CD4-positive, alpha-beta T cell treated with Interleukin-10 for 1 hour (primary cell): ENCODE data around the gene TEX19.
"Not testable (repeated sequence)": the region's sequence is repeated elsewhere in the genome, so short reads cannot be mapped to it uniquely, and the experiment has no call there.

ENCODE experiments used
- DNase-seq: peaks from one replicate; pipeline ENCODE4 v3.0.0-alpha.2; 2020

Gene TEX19

GRCh38 chr17:82339634-82340580 lies 19.1 kb upstream of the TEX19 start:
- no peak for DNase-seq

DNA sequence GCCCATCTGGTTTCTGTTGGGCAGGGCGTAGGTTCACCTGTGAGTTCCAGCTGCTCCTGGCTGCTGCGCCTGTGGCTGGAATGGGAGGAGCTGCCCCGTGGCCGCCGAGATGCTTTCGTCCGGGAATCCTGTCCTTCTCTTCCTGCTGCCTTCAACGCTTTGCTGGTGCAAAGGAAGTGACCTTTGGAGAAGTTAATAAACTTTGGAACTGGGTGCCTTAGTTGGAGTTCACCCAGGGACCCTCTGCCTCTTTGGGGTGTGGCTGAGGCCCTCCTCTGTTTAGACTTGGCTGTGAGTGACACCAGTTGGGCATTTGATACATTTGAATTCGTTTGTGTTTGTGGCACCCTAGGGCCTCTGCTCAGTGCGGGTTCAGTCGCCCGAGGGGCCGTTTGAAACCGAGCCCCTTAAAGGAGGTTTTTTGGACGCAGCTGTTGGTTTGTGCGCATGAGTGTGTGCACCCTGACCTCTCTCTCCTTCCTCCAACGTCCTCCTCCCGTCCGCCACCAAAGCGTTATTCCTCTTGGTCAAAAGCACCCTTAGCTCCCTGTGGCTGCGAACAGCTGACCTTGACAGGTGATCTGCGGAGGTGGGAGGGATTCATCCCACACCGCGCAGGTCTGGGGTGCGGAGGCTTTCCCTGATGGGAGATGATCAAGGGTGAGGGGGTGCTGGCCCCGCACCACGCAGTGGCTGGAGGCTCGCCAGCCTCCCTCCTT lies 16.5 kb upstream of the TEX19 start:
- DNase-seq = no peak

DNA sequence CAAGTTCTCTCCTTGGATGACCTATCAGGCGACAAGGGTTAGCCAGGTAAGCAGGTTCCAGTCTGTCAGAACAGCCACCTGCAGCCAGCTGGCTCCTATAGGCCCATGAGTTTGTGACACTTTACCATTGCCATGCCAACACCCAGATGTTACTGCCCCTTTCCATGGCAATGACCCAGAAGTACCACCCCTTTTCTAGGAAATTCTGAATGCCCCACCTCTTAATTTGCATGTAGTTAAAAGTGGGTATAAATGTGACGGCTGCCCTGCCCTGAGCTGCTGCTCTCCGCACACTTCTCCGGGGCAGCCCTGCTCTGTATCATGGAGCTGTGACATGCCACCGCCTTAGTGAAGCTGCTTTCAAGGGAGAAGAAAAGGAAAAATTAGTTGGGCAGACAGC lies 15.5 kb upstream of the TEX19 start:
- DNase-seq = no peak

DNA sequence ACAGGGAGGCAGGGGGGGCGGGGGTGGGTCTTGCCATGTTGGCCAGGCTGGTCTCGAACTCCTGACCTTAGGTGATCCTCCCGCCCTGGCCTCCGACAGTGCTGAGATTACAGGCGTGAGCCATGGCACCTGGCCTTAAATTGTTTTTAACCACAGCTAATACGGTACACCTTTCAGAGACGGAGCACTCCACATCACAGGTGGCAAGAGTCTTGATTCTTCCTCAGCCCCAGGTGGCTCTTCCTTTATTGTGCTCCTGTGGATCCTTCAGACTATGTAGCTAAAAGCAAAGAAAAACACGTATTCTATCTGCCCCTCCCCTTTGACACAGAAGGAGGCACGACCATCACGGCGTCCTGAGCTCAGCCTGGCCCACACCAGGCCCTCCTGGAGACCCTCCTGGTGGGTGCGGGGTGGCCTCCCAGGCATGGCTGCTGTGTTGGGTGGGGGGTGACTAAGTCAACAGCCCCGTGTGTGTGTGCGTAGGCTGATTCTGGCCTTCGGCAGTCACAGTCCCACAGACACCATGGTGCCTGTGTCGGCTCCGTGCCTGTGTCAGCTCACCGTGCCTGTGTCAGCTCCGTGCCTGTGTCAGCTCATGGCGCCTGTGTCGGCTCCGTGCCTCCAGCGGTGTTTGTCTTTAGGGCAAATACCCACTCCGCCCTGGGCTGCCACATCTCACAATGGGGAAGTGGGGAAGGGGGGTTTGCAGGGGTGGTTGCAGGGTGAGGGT lies 14.7 kb upstream of the TEX19 start:
- no peak for DNase-seq

DNA sequence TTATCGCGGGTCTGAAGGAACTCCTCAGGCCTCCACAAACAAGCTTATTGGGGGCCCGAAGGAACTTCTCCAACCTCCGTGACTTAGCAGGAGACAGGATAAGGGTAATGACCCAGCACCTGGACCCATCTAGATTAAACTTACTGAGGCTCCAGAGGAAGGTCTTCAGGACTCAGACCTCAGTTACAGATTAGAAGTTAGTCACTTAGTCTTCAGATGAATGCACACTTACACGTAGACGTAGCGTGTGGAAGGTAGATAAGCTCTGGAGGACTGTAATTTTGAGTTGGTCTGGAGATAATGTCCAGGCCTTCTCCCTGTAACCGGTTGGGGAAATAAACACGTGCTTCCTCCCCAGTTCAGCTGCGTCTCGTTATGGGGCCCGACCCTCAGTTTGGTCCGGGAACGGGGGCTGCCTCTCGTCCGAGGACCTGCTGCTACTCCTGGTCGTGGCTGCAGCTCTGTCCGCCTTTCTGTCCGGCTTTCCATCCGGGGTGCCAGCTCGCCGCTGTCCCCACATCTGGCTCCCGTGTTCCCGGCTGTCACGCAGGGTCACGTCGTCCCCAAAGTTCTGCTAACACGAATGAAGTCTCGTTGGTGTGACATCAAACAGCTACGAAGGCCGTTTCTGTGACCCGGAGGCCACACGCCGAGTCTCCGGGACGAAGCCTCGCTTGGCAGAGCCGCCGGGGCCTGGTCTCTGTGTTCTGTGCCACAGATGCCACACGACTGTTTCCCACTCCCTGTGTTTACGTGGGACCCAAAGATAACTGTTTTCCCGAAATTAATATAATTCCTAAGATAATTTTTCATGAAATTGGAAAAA lies 13.7 kb upstream of the TEX19 start:
- no peak for DNase-seq

GRCh38 chr17:82346342-82347300 lies 12.4 kb upstream of the TEX19 start:
- DNase-seq = no peak

DNA sequence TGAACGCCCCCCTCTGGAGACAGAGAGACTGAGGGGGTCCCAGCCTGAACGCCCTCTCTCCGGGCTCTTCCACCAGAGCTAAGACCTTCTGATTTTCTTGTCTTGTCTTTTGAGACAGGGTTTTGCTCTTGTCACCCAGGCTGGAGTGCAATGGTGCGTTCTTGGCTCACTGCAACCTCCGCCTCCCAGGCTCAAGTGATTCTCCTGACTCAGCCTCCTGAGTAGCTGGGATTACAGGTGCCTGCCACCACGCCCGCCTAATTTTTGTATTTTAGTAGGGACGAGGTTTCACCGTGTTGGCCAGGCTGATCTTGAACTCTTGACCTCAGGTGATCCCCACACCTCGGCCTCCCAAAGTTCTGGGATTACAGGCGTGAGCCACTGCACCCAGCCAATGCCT lies 11.1 kb upstream of the TEX19 start:
- not testable (repeated sequence) for DNase-seq

- no peak for DNase-seq
Observed at GRCh38 chr17:82348434-82348833, 10.6 kb upstream of the TEX19 start.

DNA sequence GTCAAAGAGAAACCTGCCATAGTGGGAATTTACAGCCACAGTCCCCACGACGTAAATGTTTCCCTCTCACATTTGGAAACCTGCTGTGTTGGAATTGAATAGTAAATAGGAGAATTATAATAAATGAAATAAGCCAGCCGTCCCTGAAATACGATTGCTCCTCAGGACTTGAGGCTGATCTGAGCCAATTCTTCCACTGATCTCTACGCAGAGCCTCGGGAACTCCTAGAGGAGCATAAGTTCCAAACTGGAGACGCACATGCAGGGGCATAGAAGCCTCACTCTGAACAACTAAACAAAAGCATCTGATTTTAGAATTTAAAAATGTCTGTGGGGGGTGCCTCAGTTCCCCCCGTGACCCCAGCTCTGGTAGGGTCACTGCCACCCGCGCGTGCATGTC lies 10.2 kb upstream of the TEX19 start:
- DNase-seq = no peak

GRCh38 chr17:82349287-82349701 lies 9.8 kb upstream of the TEX19 start:
- DNase-seq = no peak

DNA sequence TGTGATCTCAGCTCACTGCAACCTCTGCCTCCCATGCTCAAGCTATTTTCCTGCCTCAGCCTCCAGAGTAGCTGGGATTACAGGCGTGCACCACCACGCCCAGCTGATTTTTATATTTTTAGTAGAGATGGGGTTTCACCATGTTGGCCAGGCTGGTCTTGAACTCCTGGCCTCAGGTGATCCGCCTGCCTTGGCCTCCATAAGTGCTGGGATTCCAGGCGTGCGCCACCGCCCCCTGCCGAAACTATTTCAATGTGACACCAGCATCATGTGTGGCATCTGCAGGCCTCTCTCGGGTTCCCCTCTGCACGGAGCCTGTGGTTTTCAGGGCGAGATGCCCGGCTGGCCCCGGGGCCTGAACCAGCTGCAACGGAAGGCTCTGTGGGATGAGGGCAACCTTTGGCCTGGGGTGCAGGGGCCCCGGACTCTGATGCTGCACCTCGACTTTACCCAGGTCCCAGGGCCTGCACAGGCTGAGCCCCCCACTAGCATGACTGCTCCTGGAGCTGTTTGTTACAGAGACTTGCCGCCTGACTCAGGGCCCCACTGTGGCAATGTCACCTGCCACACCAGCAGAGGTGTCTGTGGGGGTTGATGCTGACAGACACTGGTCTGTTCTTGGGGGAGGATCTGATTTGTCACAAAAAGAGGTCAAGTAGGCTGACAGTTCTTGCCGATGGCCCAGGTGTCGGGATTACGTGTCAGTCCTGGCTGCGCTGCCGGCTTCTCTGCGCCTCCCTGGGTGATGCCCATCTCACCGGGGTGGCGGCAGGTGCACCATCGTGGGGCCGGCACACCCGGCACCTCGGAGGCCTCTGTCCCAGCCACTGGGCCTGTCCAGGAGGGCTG lies 8.6 kb upstream of the TEX19 start:
- peak; percentile 37 for DNase-seq

GRCh38 chr17:82351254-82351712 lies 7.8 kb upstream of the TEX19 start:
- no peak for DNase-seq

- DNase-seq = peak; percentile 84
Observed at GRCh38 chr17:82351713-82352488, 7.1 kb upstream of the TEX19 start.

DNA sequence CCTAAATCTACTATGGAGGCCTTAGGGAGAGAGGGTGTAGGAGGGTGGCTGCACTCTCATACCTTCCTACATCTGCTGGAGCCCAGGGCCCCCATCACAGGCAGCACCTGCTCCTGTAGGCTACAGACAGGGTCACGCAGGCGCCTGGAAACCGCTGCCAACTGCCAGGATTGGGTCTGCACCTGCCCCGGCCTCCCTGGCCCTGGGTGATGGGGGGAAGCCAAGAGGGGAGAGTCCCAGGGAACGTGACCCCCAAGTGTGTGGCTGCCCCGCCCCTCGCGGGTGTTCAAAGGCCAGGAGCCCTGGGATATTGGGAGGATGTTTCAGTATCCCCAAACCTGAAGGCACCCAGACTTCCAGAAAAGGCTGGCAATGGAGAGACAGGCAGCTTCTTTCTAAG lies 5.6 kb upstream of the TEX19 start:
- DNase-seq = no peak

DNA sequence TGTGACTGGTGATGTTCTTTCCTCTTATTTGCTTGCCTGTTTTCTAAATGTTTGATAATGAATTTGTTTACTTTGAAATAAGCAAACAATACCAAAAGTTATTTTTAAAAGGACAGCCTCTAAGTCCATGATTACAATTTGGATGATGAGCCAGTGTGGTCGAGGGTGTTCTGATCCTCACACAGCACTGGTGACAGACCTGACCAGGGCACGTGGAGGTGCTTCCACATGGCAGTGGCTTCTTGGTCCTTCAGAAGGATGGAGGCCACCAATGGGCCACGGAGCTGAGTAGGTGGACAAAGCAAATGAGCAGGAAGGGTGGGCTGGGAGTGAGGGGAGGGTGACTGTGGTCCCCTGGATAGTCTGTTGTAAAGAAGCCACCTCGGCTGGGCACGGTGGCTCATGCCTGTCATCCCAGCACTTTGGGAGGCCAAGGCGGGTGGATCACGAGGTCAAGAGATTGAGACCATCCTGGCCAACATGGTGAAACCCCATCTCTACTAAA lies 4.2 kb upstream of the TEX19 start:
- DNase-seq = no peak

- no peak for DNase-seq
Observed at GRCh38 chr17:82355770-82356427, 3.1 kb upstream of the TEX19 start.

GRCh38 chr17:82356845-82357355 lies 2.1 kb upstream of the TEX19 start:
- DNase-seq = no peak

DNA sequence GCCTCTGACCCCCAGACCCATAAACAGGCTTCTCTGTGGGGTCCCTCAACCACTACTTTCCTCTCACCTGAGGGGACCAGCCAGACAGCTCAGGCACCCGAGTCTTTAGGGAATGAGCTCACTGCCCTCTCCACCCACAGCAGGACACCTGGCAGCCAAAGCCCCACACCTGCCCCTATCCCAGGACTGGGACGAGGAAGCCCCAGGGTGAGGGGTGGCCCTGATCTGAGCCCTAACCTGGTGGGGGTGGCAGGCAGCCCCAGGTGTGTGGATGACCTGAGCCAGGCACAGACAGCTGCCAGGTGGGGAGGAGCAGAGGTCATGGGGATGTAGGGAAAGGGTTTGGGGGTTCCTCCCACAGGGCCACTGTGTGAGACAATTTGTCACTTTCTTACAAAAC lies 1.7 kb upstream of the TEX19 start:
- DNase-seq = no peak
